Ishikawa (cell line): ENCODE data around the gene UTY.

ENCODE experiments used
- CEBPB ChIP-seq: IDR thresholded peaks from 2 replicates; pipeline ENCODE4 v1.6.1; 2012
- CREB1 ChIP-seq: IDR thresholded peaks from 2 replicates; pipeline ENCODE4 v1.6.1; 2012; ENCODE audit warnings: low read depth
- EGR1 ChIP-seq: IDR thresholded peaks from 2 replicates; pipeline ENCODE4 v1.6.1; 2012
- EP300 ChIP-seq: IDR thresholded peaks from 2 replicates; pipeline ENCODE4 v1.6.1; 2012; ENCODE audit warnings: borderline replicate concordance
- FOXM1 ChIP-seq: IDR thresholded peaks from 2 replicates; pipeline ENCODE4 v1.6.1; 2012; ENCODE audit warnings: low read depth, borderline replicate concordance
- MAX ChIP-seq: IDR thresholded peaks from 2 replicates; pipeline ENCODE4 v1.6.1; 2012
- NFIC ChIP-seq: IDR thresholded peaks from 2 replicates; pipeline ENCODE4 v1.6.1; 2012
- RAD21 ChIP-seq: IDR thresholded peaks from 2 replicates; pipeline ENCODE4 v1.6.1; 2012; ENCODE audit warnings: low read depth
- TAF1 ChIP-seq: IDR thresholded peaks from 2 replicates; pipeline ENCODE4 v1.6.1; 2012; ENCODE audit warnings: low read depth, mild to moderate bottlenecking
- TCF12 ChIP-seq: IDR thresholded peaks from 2 replicates; pipeline ENCODE4 v1.6.1; 2012; ENCODE audit warnings: low read depth
- TEAD4 ChIP-seq: IDR thresholded peaks from 2 replicates; pipeline ENCODE4 v1.6.1; 2012
- YY1 ChIP-seq: IDR thresholded peaks from 2 replicates; pipeline ENCODE4 v1.6.1; 2012; ENCODE audit warnings: low read depth
- ZBTB7A ChIP-seq: IDR thresholded peaks from 2 replicates; pipeline ENCODE4 v1.6.1; 2012; ENCODE audit warnings: low read depth
- TF ChIP-seq, protein P1 (sequence below): IDR thresholded peaks from 2 replicates; pipeline ENCODE4 v1.6.1; 2012; ENCODE audit warnings: low read depth, mild to moderate bottlenecking
- TF ChIP-seq, protein P2 (sequence below): IDR thresholded peaks from 2 replicates; pipeline ENCODE4 v1.6.1; 2012

Gene UTY

GRCh38 chrY:13347106-13347505 lies 132.7 kb downstream of the UTY start:
- no peak for TF ChIP-seq YY1
- TF ChIP-seq, protein P1, sequence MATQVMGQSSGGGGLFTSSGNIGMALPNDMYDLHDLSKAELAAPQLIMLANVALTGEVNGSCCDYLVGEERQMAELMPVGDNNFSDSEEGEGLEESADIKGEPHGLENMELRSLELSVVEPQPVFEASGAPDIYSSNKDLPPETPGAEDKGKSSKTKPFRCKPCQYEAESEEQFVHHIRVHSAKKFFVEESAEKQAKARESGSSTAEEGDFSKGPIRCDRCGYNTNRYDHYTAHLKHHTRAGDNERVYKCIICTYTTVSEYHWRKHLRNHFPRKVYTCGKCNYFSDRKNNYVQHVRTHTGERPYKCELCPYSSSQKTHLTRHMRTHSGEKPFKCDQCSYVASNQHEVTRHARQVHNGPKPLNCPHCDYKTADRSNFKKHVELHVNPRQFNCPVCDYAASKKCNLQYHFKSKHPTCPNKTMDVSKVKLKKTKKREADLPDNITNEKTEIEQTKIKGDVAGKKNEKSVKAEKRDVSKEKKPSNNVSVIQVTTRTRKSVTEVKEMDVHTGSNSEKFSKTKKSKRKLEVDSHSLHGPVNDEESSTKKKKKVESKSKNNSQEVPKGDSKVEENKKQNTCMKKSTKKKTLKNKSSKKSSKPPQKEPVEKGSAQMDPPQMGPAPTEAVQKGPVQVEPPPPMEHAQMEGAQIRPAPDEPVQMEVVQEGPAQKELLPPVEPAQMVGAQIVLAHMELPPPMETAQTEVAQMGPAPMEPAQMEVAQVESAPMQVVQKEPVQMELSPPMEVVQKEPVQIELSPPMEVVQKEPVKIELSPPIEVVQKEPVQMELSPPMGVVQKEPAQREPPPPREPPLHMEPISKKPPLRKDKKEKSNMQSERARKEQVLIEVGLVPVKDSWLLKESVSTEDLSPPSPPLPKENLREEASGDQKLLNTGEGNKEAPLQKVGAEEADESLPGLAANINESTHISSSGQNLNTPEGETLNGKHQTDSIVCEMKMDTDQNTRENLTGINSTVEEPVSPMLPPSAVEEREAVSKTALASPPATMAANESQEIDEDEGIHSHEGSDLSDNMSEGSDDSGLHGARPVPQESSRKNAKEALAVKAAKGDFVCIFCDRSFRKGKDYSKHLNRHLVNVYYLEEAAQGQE, result no peak
- no peak for TF ChIP-seq RAD21
- no peak for TF ChIP-seq ZBTB7A
- TF ChIP-seq, protein P2, sequence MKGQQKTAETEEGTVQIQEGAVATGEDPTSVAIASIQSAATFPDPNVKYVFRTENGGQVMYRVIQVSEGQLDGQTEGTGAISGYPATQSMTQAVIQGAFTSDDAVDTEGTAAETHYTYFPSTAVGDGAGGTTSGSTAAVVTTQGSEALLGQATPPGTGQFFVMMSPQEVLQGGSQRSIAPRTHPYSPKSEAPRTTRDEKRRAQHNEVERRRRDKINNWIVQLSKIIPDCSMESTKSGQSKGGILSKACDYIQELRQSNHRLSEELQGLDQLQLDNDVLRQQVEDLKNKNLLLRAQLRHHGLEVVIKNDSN, result no peak
- no peak for TF ChIP-seq EGR1

DNA sequence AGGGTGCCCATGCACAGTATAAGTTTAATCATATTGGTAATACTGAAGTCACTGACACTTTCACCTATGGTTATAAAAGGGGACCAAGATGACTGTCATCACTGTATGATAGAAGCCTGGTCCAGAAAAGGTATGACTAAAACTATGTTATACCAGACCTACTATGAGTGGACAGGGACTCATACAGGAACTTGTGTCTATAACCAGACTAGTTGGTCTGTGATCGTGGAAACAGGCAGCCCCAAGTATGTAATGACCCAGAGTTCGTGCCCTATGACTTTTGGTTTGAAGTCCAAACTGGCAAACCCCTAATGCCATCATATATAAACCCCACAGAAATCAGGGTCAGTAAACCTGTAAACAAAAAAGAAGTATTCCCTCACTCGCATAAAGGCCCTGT lies 134.3 kb downstream of the UTY start:
- TF ChIP-seq TEAD4 (no peak), RAD21 (no peak), TAF1 (no peak), NFIC (no peak), CREB1 (no peak), YY1 (no peak), TCF12 (no peak), CEBPB (no peak), MAX (no peak), EGR1 (no peak), ZBTB7A (no peak), EP300 (no peak), FOXM1 (no peak)
- TF ChIP-seq, protein P1, result no peak
- TF ChIP-seq, protein P2, result no peak

GRCh38 chrY:13343307-13343946 lies 136.4 kb downstream of the UTY start:
- no peak for TF ChIP-seq FOXM1
- no peak for TF ChIP-seq TEAD4
- no peak for TF ChIP-seq MAX
- TF ChIP-seq EP300, result no peak
- no peak for TF ChIP-seq TAF1
- TF ChIP-seq NFIC, result no peak
- no peak for TF ChIP-seq TCF12
- no peak for TF ChIP-seq YY1
- TF ChIP-seq, protein P1, result no peak
- TF ChIP-seq CREB1, result no peak
- no peak for TF ChIP-seq EGR1

DNA sequence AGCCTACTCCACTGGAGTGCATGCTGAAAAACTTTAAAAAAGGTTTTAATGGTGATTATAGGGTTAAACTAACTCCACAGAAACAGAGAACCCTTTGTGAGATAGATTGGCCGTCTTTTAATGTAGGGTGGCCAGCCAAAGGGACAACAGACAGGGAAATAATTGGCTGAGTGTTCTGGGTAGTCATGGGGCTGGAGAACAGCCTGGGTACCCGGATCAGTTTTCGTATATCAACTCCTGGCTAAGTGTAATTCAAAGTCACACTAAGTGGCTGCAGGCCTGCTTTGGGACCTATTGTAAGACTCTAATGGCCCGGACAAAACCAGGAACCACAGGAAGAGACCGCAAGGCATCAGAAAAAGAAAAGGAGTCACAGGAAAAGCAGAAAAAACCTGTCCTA lies 139.9 kb downstream of the UTY start:
- TF ChIP-seq TEAD4 (no peak), NFIC (no peak), RAD21 (no peak), TCF12 (no peak), CEBPB (no peak), CREB1 (no peak), ZBTB7A (no peak), TAF1 (no peak), EP300 (no peak), EGR1 (no peak), MAX (no peak), FOXM1 (no peak)
- TF ChIP-seq, protein P2, result no peak
